ENCODE measurements around the gene F2RL1.

GRCh38 chr5:76789991-76790581, 28.7 kb upstream of the F2RL1 start:
- TF ChIP-seq, protein P1, sequence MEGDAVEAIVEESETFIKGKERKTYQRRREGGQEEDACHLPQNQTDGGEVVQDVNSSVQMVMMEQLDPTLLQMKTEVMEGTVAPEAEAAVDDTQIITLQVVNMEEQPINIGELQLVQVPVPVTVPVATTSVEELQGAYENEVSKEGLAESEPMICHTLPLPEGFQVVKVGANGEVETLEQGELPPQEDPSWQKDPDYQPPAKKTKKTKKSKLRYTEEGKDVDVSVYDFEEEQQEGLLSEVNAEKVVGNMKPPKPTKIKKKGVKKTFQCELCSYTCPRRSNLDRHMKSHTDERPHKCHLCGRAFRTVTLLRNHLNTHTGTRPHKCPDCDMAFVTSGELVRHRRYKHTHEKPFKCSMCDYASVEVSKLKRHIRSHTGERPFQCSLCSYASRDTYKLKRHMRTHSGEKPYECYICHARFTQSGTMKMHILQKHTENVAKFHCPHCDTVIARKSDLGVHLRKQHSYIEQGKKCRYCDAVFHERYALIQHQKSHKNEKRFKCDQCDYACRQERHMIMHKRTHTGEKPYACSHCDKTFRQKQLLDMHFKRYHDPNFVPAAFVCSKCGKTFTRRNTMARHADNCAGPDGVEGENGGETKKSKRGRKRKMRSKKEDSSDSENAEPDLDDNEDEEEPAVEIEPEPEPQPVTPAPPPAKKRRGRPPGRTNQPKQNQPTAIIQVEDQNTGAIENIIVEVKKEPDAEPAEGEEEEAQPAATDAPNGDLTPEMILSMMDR (IDR thresholded peaks at IDR 0.05; ENCODE audit: low read length), result no peak
- no peak for TF ChIP-seq EZH2phosphoT487 (IDR thresholded peaks at IDR 0.05; ENCODE audit: low read length)
